ENCODE measurements around the gene CIZ1. TPM values are rescaled to one million over a fixed set of nuclear protein-coding genes. Genes with fewer than 3 reads are reported as not detected.
A peak's percentile ranks its signal among the peaks of the same experiment; 100 is the strongest.

CIZ1 gene
- total and polyA plus RNA-seq, 2 donors from 2014 or later: 48.1 to 89.9 TPM

- intact Hi-C loops (cut with DNase I): no loop called here
- Histone ChIP-seq H3K27me3 (ENCODE audit: control insufficient read depth, insufficient read depth, low read length) (no peaks in the 10 kb centered on the region), H3K27ac (ENCODE audit: low read depth in 2 of 2, low read length in 2 of 2) (peak within 1 kb of the TSS; percentile 91 to 99), H3K36me3 (ENCODE audit: control insufficient read depth in 2 of 3, insufficient read depth in 3 of 3, low read length in 3 of 3) (peaks cover 0 to 13% (median 3%) of the 10 kb centered on the region in 3 donors), H3K4me3 (ENCODE audit: low read length in 3 of 3) (peak within 1 kb of the TSS; percentile 78 to 97 (median 81)), H3K4me1 (ENCODE audit: control insufficient read depth in 2 of 3, insufficient read depth in 2 of 3, low read depth in 1 of 3, low read length in 3 of 3) (peaks cover 0 to 7% (median 6%) of the 10 kb centered on the region in 3 donors), H3K9ac (ENCODE audit: low read length in 3 of 3) (peak within 1 kb of the TSS; percentile 67 to 94 (median 85)), H3K9me3 (ENCODE audit: control insufficient read depth in 2 of 3, insufficient read depth in 1 of 3, low read length in 3 of 3) (no peaks in the 10 kb centered on the region)
- FAIRE-seq (no peak), DNase-seq (peak; percentile 82 to 96 (median 93))
- TF ChIP-seq CTCF (IDR thresholded peaks at IDR 0.05; ENCODE audit: borderline replicate concordance, extremely low read depth, insufficient read depth): no peak
Observed at GRCh38 chr9:128127568-128127989, 63.8 kb downstream of the CIZ1 start, which contains the start of gene PTGES2. Gene PTGES2 (minus strand): TSS chr9:128127729. CDS start chr9:128127717, 12 bp downstream.

DNA sequence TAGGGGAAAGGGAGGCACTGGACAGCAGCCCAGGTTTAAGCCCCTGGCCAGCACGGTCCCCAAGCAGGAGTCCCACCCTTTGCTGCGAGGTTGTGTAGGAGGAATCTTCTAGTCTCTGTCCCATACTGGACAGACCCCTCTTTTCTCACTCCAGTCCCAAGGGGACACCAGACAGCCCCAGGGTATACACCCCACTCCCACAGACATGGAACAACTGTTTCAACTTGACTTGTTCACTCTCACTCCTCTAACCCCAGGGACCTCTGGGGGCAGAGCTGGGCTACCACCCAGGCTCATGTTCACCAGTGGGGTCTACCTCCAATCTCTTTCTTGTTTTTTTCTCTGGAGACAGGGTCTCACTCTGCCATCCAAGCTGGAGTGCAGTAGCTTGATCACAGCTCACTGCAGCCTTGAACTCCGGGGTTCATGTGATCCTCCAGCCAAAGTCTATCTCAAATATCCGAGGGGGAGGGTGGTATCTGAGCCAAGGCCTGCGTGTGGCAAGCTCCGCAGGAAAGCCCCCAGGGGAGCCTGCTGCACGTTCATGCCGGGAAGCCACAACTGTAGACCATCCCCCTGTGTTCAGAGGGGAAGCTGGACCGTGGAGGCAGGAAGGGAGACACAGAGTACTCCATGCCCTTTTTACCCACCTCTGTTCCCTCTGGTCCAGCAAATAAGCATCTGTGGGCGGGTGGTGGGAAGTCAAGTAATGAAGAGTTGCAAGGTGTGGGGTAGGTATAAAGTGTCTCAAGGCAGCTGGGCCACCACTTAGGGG is 65.6 kb downstream of the CIZ1 start:
- no peak for TF ChIP-seq CTCF (IDR thresholded peaks at IDR 0.05; ENCODE audit: borderline replicate concordance, extremely low read depth, insufficient read depth)
- DNase-seq: peak in 1 of 5 donors; percentile 55
- peaks cover 0 to 7% (median 6%) of the 10 kb centered on the region in 3 donors for H3K4me1 ChIP-seq (ENCODE audit: control insufficient read depth in 2 of 3, insufficient read depth in 2 of 3, low read depth in 1 of 3, low read length in 3 of 3)
- no peak for FAIRE-seq
- peak overlapping the region in 2 of 3 donors; percentile 29 to 42 for H3K4me3 ChIP-seq (ENCODE audit: low read length in 3 of 3)
- no peaks in the 10 kb centered on the region for H3K9me3 ChIP-seq (ENCODE audit: control insufficient read depth in 2 of 3, insufficient read depth in 1 of 3, low read length in 3 of 3)
- H3K27ac ChIP-seq (ENCODE audit: low read depth in 2 of 2, low read length in 2 of 2): no peak overlapping the region
- intact Hi-C loops (cut with DNase I): no loop called here
- no peaks in the 10 kb centered on the region for H3K27me3 ChIP-seq (ENCODE audit: control insufficient read depth, insufficient read depth, low read length)
- H3K9ac ChIP-seq (ENCODE audit: low read length in 3 of 3): peak overlapping the region in 2 of 3 donors; percentile 6 to 17
- peaks cover 0 to 19% (median 7%) of the 10 kb centered on the region in 3 donors for H3K36me3 ChIP-seq (ENCODE audit: control insufficient read depth in 2 of 3, insufficient read depth in 3 of 3, low read length in 3 of 3)

- no peak overlapping the region for H3K27ac ChIP-seq (ENCODE audit: low read depth in 2 of 2, low read length in 2 of 2)
- FAIRE-seq (no peak), DNase-seq (peak in 4 of 5 donors; percentile 67 to 77 (median 70))
- H3K4me3 ChIP-seq (ENCODE audit: low read length in 3 of 3): no peak overlapping the region
- no peak overlapping the region for H3K9ac ChIP-seq (ENCODE audit: low read length in 3 of 3)
- H3K27me3 ChIP-seq (ENCODE audit: control insufficient read depth, insufficient read depth, low read length): no peaks in the 10 kb centered on the region
- H3K9me3 ChIP-seq (ENCODE audit: control insufficient read depth in 2 of 3, insufficient read depth in 1 of 3, low read length in 3 of 3): no peaks in the 10 kb centered on the region
- peak; percentile 45 for TF ChIP-seq CTCF (IDR thresholded peaks at IDR 0.05; ENCODE audit: borderline replicate concordance, extremely low read depth, insufficient read depth)
- intact Hi-C loops (cut with DNase I): no loop called here
- peaks cover 0 to 19% (median 7%) of the 10 kb centered on the region in 3 donors for H3K36me3 ChIP-seq (ENCODE audit: control insufficient read depth in 2 of 3, insufficient read depth in 3 of 3, low read length in 3 of 3)
- peaks cover 0 to 7% (median 6%) of the 10 kb centered on the region in 3 donors for H3K4me1 ChIP-seq (ENCODE audit: control insufficient read depth in 2 of 3, insufficient read depth in 2 of 3, low read depth in 1 of 3, low read length in 3 of 3)
Observed at GRCh38 chr9:128124873-128125579, 66.3 kb downstream of the CIZ1 start.

Data from kidney (tissue), 14 donors.